Stimulated activated naive CD4-positive, alpha-beta T cell (primary cell): ENCODE data around the gene ZNF491.
"Not testable (repeated sequence)": the region's sequence is repeated elsewhere in the genome, so short reads cannot be mapped to it uniquely, and the experiment has no call there.

Experiments used
- DNase-seq, 6 experiments: peaks; one replicate each; lab custom pipeline; 2025; lab: John Stamatoyannopoulos, UW

Gene ZNF491

DNA sequence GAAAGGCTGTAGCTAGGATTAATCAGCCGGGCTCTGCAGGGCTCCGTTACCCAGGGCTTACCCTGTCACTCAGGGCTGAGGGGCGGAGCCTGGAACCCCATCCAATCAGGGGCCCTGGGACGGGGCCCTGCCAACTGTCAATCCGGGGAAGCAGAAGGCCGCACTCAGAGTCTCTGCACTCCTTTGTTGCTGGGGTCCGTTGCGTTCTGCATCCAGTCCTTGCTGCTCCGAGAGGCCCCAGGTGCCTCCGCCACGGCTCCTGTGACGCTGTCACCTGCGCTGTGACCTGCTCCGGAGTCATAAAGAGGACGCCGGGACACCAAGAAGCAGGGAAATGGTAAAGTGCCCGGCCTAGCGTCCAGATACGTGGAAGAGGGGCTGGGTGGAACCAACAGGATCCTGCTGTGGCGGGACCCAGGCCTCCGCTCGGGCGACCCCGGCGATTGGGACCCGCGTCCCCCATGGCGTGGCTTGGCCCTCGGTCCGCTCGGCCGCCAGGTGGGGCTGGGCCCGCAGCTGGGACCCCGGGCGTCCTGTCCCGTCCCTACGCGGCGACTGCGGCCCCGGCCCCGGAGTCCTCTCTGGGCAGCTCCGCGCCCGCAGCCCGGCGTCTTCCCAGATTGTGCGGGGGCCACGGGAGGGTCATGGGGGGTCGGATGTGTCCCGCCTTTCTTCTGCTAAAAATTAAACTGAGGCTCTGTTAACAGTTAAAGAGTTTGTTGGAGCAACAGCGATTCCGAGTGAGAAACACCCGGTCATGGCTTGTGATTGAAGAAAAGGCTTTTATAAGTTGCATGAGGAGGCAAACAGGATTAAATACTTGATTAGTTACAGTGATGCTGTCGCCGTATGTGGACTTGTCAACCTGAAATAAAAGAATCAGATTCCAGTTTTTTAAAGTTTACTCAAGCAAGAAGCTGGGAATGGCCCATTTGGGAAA, at the start of gene ZNF491:
TSS of gene ZNF491 (plus strand) at position 133 of the 940 bp plus-strand sequence. CDS start 7,431 bp downstream, outside the sequence.
- DNase-seq, result peak; percentile 63 to 87 (median 75)

DNA sequence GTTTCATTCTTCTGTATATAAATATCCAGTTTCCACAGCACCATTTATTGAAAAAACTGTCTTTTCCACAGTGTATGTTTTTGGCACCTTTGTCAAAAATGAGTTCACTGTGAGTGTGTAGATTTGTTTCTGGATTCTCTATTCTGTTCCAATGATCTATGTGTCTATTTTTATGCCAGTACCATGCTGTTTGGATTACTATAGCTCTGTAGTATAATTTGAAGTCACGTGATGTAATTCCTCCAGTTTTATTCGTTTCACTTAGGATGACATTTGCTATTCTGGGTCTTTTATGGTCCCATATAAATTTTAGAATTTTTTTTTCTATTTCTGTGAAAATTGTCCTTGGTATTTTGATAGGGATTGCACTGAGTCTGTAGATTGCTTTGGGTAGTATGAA, 48.6 kb upstream of the ZNF491 start:
- no peak for DNase-seq

DNA sequence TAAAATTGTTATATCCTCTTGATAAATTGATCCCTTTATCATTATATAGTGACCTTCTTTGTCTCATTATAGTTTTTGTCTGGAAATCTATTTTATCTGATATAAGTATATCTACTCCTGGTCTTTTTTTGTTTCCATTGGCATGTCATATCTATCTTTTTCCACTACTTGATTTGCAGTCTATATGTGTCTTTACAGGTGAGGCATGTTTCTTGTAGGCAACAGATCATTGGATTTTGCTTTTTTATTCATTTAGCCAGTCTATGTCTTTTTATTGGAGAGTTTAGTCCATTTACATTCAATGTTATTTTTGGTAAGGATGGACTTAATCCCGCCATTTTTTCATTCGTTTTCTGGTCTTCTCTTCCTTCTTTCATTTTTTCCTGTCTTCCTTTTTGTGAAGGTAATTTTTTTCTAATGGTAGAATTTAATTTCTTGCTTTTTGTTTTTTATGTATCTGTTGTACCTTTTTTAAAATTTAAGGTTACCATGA, 46.0 kb upstream of the ZNF491 start:
- DNase-seq, result no peak

GRCh38 chr19:11754663-11755062, 43.7 kb upstream of the ZNF491 start:
- DNase-seq, result no peak

GRCh38 chr19:11756965-11757364, 41.4 kb upstream of the ZNF491 start:
- no peak for DNase-seq

- DNase-seq, result no peak
Observed at GRCh38 chr19:11759805-11760204, 38.5 kb upstream of the ZNF491 start.

DNA sequence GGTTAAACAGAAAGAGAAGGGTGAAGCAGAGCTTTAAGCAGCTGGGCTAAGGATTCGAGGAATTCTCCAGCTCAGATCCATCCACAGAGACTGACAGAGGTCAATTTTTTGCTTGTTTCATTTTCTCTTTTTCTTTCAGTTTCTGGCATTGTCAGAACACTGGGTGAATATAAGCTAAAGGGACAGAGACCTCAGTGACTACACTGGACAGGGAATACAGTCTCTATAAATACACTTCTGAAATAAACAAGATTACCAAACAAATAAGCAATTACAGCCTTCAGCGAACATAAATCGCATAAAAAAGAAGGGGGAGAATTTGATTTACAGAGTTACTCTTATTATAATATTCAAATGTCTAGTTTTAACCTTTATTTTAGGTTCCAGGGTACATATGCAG, 35.2 kb upstream of the ZNF491 start:
- DNase-seq, result no peak

DNA sequence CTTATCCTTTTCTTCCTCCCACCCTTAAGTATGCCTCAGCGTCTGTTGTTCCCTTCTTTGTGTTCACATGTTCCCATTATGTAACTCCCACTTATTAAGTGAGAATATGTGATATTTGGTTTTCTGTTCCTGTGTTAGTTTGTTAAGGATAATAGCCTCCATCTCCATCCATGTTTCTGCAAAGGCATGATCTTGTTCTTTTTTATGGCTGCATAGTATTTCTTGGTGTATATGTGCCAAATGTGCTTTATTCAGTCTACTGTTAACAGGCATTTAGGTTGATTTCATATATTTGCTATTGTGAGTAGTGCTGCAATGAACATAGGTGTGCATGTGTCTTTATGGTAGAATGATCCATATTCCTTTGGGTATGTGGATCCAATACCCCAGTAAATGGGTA, 34.7 kb upstream of the ZNF491 start:
- DNase-seq, result no peak

- peak; percentile 78 to 91 (median 82) for DNase-seq
Observed at GRCh38 chr19:11766597-11767591, 31.4 kb upstream of the ZNF491 start, which contains the start of gene ZNF441. Gene ZNF441, plus strand, starts transcription at chr19:11767000. Its CDS starts 194 bp downstream, at chr19:11767194.

GRCh38 chr19:11767633-11768133, 30.6 kb upstream of the ZNF491 start:
- DNase-seq, result peak in 1 of 6 experiments; percentile 15

GRCh38 chr19:11769995-11770394, 28.3 kb upstream of the ZNF491 start:
- no peak for DNase-seq

DNA sequence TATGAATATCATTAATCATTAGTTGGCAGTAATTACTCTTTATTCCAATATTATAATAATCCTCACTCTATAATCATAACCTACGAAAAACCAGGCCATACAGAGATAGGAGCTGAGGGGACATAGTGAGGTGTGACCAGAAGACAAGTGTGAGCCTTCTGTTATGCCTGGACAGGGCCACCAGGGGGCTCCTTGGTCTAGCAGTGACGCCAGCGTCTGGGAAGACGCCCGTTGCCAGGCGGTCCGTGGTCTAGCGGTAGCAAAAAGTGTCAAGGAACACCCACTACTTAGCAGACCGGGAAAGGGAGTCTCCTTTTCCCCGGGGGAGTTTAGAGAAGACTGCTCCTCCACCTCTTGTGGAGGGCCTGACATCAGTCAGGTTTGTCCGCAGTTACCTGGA, 26.8 kb upstream of the ZNF491 start:
- DNase-seq, result not testable (repeated sequence)

DNA sequence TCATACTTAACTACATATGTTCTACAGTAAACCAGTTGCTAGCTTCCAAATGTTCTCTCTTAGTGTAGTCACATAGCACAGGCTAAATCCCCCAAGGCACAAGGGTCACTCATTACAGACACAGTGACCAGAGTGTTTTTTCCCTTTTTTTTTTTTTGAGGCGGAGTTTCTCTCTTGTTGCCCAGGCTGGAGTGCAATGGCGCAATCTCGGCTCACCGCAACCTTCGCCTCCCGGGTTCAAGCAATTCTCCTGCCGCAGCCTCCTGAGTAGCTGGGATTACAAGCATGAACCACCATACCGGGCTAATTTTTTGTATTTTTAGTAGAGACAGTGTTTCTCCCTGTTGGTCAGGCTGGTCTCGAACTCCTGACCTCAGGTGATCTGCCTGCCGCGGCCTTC, 21.7 kb upstream of the ZNF491 start:
- not testable (repeated sequence) for DNase-seq

GRCh38 chr19:11780431-11781020, 17.8 kb upstream of the ZNF491 start:
- no peak for DNase-seq

GRCh38 chr19:11781295-11782057, 16.8 kb upstream of the ZNF491 start:
- DNase-seq, result no peak

DNA sequence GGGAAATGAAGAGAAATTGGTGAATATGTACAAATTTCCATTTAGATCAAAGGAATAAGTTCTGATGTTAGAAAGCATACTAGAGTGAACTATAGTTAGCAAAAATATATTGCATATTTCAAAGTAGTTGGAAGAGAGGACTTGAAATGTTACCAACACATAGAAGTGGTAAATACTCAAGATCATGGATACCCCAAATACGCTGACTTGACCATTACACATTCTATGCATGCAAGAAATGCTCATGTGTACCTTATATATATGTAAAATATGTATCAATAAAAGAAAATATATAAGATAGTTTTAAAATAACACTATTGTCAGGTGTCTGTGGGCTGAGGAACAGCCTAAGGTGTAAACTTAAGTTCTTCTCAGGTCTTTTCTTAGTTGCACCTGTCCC, 14.6 kb upstream of the ZNF491 start:
- no peak for DNase-seq

GRCh38 chr19:11784356-11784755, 14.0 kb upstream of the ZNF491 start:
- no peak for DNase-seq

- DNase-seq, result no peak
Observed at GRCh38 chr19:11787536-11787935, 10.8 kb upstream of the ZNF491 start.

- DNase-seq, result no peak
Observed at GRCh38 chr19:11792942-11793341, 5.4 kb upstream of the ZNF491 start.

- DNase-seq, result peak; percentile 58 to 88 (median 76)
Observed at GRCh38 chr19:11797491-11797890, 832 bp upstream of the ZNF491 start.
